GM21529 (cell line): Measurements from ENCODE around the gene MED19.
"Not testable (repeated sequence)": the region's sequence is repeated elsewhere in the genome, so short reads cannot be mapped to it uniquely, and the experiment has no call there.

ENCODE experiments used
- ATAC-seq: cut with Tn5 transposase; IDR thresholded peaks from one replicate; pipeline ENCODE4 v1.9.1; 2021; ENCODE audit not compliant: unreplicated experiment

MED19 gene

GRCh38 chr11:57705432-57705831 lies 6.6 kb downstream of the MED19 start:
- not testable (repeated sequence) for ATAC-seq

DNA sequence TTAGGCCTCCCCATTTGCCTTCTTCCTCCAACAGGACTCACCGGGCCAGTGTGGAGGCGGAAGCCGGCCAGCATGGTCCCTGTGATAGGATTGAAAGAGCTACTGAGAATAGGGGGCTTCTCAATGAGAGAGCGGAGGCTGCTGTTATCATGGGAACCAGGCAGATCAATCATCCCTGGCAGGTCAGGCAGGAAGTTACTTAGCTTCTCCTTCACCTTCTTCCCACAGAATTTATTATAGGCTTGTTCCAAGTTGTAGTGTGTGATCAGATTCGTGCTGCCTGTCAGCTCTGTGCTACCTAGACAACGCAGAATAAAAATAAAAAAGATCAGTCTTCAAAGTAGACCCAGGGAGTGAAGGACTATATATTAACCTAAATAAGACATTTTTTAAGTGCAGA lies 7.1 kb downstream of the MED19 start:
- ATAC-seq: no peak

GRCh38 chr11:57703341-57703740 lies 8.7 kb downstream of the MED19 start:
- no peak for ATAC-seq

DNA sequence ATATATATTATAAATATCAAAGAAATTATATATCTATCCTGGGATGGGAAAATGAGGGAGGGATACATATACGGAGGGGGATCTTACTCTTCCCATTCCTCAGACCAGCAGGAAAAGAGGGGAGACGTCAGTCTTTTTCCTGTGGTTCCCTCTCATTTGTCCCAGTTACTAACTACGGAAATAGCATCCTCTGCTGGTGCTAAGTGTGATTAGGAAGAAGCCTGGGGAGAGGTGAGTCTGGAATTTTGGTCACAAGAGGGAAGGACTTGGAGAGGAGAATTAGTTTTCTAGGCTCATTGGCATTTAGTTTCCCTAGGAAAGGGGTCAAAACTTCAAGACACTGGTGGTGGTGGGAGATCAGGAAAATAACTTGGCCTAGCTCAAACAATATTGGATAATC lies 11.6 kb downstream of the MED19 start:
- no peak for ATAC-seq

- ATAC-seq: no peak
Measured at GRCh38 chr11:57699813-57700212, 12.2 kb downstream of the MED19 start.

- no peak for ATAC-seq
Measured at GRCh38 chr11:57698843-57699365, 13.1 kb downstream of the MED19 start.

GRCh38 chr11:57690474-57690873 lies 21.5 kb downstream of the MED19 start:
- not testable (repeated sequence) for ATAC-seq

DNA sequence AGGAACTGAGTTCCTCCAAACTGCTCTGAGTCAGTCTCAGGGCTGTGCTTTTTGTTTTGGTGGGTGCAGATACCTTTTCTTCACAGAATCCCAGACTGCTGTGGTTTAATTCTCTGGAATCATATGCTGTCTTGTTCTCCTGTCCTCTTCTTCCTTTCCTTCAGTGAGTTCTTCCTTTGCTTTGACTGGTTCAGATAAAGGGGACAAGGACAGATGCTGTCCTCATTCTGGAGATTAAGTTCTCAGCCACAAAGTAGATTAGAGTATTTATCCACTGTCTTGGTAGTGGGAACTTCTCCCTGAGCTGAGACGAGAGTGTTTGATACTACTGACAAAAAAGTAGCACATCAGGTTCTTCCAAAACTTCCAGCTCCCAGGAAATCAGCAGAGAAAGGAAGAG lies 30.8 kb downstream of the MED19 start:
- ATAC-seq: no peak

- ATAC-seq: peak; percentile 43
Measured at GRCh38 chr11:57680552-57680874, 31.5 kb downstream of the MED19 start.

- no peak for ATAC-seq
Measured at GRCh38 chr11:57679396-57679795, 32.6 kb downstream of the MED19 start.

- no peak for ATAC-seq
Measured at GRCh38 chr11:57675176-57675941, 36.7 kb downstream of the MED19 start.

GRCh38 chr11:57674251-57674650 lies 37.8 kb downstream of the MED19 start:
- ATAC-seq: no peak

DNA sequence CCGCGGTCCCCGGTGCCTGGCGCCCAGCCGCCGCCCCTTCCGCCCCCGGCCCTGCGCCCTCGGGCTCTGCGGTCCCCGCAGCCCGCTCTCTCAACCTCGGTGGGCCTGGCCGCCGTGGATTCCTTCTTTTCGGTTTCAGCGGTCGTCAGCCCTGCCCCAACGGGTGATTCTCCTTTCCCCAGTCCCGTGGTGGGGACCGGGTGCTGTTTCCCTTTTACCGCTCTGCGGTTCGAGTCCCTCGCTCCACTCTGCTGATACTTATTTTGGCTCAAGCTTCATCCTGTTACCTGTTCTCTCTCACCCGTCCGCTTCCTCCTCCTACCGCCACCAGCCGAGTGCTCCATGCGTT lies 43.6 kb downstream of the MED19 start:
- ATAC-seq: peak; percentile 7

- ATAC-seq: peak; percentile 81
Measured at GRCh38 chr11:57667736-57668433, 44.1 kb downstream of the MED19 start, which contains the start of gene ZDHHC5. Gene ZDHHC5, plus strand, starts transcription at chr11:57668114. Its CDS starts 4,977 bp downstream, at chr11:57673091.

DNA sequence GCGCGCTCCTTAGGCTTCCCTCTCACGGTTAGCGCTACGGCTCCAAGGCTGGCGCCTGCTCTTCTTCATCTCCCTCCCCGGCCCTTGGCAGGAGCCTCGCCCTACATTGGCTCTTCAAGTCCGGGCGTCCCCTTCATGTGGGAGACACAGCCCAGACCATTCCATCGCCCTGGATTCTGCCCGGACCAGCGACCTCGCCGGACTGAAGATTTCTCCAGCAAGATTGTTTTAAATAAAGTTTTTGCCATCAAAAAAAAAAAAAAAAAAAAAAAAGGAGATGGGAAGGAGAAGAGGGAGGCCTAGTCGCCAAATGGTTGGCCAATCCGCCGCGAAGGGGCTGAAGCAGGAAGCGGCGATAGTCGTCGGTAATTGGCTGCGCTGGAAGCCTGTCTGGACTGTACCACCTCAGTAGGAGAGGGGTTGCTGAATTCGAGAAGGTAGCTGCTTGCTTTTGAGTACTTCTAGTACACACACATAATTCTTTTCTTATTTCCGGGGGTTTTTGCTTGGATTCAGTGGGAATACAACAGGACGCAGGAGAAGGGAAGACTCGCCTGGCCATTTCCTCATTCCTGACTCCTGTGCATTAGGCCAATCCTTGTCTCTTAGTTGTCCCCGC lies 44.8 kb downstream of the MED19 start:
- ATAC-seq: peak; percentile 67

DNA sequence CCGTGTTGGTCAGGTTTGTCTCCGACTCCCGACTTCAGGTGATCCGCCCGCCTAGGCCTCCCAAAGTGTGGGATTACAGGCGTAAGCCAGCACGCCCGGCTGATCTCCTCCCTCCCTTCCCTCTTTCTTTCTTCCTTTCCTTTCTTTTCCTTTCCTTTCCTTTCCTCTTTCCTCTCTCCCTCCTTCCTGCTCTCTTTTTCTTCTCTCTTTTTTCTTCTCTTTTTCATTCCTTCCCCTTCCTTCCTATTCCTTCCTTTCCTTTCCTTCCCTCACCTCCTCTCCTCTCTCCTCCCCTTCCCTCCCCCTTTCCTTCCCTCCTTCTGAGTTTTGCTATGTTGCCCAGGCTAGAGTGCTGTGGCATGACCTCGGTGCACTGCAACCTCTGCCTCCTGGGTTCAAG lies 48.0 kb downstream of the MED19 start:
- no peak for ATAC-seq

DNA sequence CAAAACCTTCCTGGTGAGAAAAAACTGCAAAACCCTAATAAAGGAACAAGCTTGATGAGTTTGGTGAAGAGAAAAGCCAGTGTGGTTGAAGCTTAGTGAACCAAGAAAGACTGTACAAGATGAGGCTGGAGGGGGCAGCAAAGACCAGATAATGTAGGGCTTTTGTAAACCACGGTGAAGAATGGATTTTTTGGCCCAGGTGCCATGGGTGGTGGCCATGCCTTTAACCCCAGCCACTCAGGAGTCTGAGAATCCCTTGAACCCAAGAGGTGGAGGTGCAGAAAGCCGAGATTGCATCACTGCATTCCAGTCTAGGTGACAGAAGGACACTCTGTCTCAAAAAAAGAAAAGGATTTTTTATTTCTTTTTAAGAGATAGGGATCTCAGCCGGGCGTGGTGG lies 49.1 kb downstream of the MED19 start:
- ATAC-seq: no peak

DNA sequence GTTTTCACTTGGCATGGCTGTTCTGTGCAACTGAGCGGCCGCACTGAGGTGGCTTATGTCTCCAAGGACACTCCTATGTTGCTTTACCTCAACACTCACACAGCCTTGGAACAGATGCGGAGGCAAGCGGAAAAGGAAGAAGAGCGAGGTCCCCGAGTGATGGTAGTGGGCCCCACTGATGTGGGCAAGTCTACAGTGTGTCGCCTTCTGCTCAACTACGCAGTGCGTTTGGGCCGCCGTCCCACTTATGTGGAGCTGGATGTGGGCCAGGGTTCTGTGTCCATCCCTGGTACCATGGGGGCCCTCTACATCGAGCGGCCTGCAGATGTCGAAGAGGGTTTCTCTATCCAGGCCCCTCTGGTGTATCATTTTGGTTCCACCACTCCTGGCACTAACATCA lies 52.3 kb downstream of the MED19 start:
- ATAC-seq: no peak

DNA sequence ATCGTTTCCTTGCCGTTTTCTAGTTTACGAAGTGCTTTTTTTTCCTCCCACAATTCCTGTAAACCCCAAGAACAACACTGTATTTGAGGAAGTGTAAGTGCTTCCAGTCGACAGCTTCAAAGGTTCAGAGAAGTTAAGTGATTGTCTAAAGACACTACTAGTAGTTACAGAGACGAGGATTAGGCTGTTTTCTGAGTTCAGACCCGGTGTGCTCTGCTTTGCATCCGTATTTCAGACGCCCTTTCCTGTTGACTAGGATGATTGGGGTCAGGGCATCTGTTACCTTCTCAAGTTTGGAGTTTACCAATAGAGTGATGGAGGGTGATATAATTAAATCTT lies 54.0 kb downstream of the MED19 start:
- no peak for ATAC-seq

GRCh38 chr11:57657194-57658022 lies 54.6 kb downstream of the MED19 start, which contains the start of gene CLP1:
Gene CLP1, plus strand, starts transcription at chr11:57657762. Its CDS starts 1,715 bp downstream, at chr11:57659477.
- ATAC-seq: peak; percentile 99

GRCh38 chr11:57656885-57657193 lies 55.2 kb downstream of the MED19 start:
- no peak for ATAC-seq
